Measurements from ENCODE around the gene SMIM24. TPM values are rescaled to one million over a fixed set of nuclear protein-coding genes. Genes with fewer than 3 reads are reported as not detected.
"Not testable (repeated sequence)": the region's sequence is repeated elsewhere in the genome, so short reads cannot be mapped to it uniquely, and the experiment has no call there.

SMIM24 gene
- total RNA-seq: 1.3 and 1.6 TPM in 2 replicates
- long read RNA-seq: 0 reads

- Mint-ChIP-seq H3K36me3 (ENCODE audit: insufficient read depth) (no peaks in the 10 kb centered on the region), H3K4me3 (ENCODE audit: low read depth) (no peak within 1 kb of the TSS), H3K27me3 (peaks cover 6% of the 10 kb centered on the region), H3K4me1 (ENCODE audit: low read depth) (peaks cover 4% of the 10 kb centered on the region), H3K27ac (no peak within 1 kb of the TSS), H3K9me3 (ENCODE audit: low read depth) (no peaks in the 10 kb centered on the region)
- DNase-seq (ENCODE audit: low spot score, unreplicated experiment): no peak
- TF ChIP-seq, protein P1, sequence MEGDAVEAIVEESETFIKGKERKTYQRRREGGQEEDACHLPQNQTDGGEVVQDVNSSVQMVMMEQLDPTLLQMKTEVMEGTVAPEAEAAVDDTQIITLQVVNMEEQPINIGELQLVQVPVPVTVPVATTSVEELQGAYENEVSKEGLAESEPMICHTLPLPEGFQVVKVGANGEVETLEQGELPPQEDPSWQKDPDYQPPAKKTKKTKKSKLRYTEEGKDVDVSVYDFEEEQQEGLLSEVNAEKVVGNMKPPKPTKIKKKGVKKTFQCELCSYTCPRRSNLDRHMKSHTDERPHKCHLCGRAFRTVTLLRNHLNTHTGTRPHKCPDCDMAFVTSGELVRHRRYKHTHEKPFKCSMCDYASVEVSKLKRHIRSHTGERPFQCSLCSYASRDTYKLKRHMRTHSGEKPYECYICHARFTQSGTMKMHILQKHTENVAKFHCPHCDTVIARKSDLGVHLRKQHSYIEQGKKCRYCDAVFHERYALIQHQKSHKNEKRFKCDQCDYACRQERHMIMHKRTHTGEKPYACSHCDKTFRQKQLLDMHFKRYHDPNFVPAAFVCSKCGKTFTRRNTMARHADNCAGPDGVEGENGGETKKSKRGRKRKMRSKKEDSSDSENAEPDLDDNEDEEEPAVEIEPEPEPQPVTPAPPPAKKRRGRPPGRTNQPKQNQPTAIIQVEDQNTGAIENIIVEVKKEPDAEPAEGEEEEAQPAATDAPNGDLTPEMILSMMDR (IDR thresholded peaks at IDR 0.05; ENCODE audit: unreplicated experiment): no peak
These were observed at the start of gene SMIM24 for GRCh38 chr19:3480383-3481091. Gene SMIM24, minus strand, starts transcription at chr19:3480525. Its CDS starts 62 bp downstream, at chr19:3480463.

DNA sequence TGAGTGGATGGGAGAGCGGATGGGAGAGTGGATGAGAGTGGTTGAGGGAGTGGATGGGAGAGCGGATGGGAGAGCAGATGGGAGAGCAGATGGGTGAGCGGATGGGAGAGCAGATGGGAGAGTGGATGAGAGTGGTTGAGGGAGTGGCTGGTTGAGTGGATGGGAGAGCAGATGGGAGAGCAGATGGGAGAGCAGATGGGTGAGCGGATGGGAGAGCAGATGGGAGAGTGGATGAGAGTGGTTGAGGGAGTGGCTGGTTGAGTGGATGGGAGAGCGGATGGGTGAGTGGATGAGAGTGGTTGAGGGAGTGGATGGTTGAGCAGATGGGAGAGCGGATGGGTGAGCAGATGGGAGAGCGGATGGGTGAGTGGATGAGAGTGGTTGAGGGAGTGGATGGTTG is 49.0 kb upstream of the SMIM24 start:
- not testable (repeated sequence) for H3K4me3 Mint-ChIP-seq (ENCODE audit: low read depth); H3K27me3 Mint-ChIP-seq; H3K27ac Mint-ChIP-seq; H3K36me3 Mint-ChIP-seq (ENCODE audit: insufficient read depth); DNase-seq (ENCODE audit: low spot score, unreplicated experiment); H3K4me1 Mint-ChIP-seq (ENCODE audit: low read depth); H3K9me3 Mint-ChIP-seq (ENCODE audit: low read depth)

DNA sequence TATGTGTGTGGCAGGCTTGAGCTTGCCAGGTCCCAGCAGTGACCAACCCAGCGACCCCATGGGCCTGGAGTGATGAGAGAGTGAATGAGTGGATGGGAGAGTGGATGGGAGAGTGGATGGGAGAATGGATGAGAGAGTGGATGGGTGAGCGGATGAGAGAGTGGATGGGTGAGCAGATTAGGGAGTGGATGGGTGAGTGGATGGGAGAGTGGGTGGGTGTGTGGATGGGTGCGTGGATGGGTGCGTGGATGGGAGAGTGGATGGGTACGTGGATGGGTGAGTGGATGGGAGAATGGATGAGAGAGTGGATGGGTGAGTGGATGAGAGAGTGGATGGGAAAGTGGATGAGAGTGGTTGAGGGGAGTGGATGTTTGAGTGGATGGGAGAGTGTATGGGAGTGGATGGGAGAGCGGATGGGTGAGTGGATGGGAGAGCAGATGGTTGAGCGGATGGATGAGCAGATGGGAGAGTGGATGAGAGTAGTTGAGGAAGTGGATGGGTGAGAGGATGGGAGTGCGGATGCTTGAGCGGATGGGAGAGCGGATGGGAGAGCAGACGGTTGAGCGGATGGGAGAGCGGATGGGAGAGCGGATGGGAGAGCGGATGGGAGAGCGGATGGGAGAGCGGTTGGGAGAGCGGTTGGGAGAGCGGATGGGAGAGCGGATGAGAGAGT is 48.4 kb upstream of the SMIM24 start:
- H3K36me3 Mint-ChIP-seq (ENCODE audit: insufficient read depth): peaks cover 8% of the 10 kb centered on the region
- no peak for DNase-seq (ENCODE audit: low spot score, unreplicated experiment)
- TF ChIP-seq, protein P1 (IDR thresholded peaks at IDR 0.05; ENCODE audit: unreplicated experiment): no peak
- no peaks in the 10 kb centered on the region for H3K4me1 Mint-ChIP-seq (ENCODE audit: low read depth)
- no peak overlapping the region for H3K4me3 Mint-ChIP-seq (ENCODE audit: low read depth)
- no peaks in the 10 kb centered on the region for H3K9me3 Mint-ChIP-seq (ENCODE audit: low read depth)
- no peaks in the 10 kb centered on the region for H3K27me3 Mint-ChIP-seq
- H3K27ac Mint-ChIP-seq: no peak overlapping the region

- TF ChIP-seq, protein P1 (IDR thresholded peaks at IDR 0.05; ENCODE audit: unreplicated experiment): no peak
- no peaks in the 10 kb centered on the region for H3K4me1 Mint-ChIP-seq (ENCODE audit: low read depth)
- no peaks in the 10 kb centered on the region for H3K9me3 Mint-ChIP-seq (ENCODE audit: low read depth)
- H3K36me3 Mint-ChIP-seq (ENCODE audit: insufficient read depth): peaks cover 6% of the 10 kb centered on the region
- H3K27ac Mint-ChIP-seq: no peak overlapping the region
- no peaks in the 10 kb centered on the region for H3K27me3 Mint-ChIP-seq
- H3K4me3 Mint-ChIP-seq (ENCODE audit: low read depth): no peak overlapping the region
- DNase-seq (ENCODE audit: low spot score, unreplicated experiment): no peak
These were observed 47.8 kb upstream of the SMIM24 start for GRCh38 chr19:3528080-3528479.

GRCh38 chr19:3527238-3527910 is 47.0 kb upstream of the SMIM24 start:
- no peak overlapping the region for H3K4me3 Mint-ChIP-seq (ENCODE audit: low read depth)
- peaks cover 5% of the 10 kb centered on the region for H3K36me3 Mint-ChIP-seq (ENCODE audit: insufficient read depth)
- no peak for DNase-seq (ENCODE audit: low spot score, unreplicated experiment)
- H3K9me3 Mint-ChIP-seq (ENCODE audit: low read depth): no peaks in the 10 kb centered on the region
- no peak overlapping the region for H3K27ac Mint-ChIP-seq
- TF ChIP-seq, protein P1 (IDR thresholded peaks at IDR 0.05; ENCODE audit: unreplicated experiment): no peak
- no peaks in the 10 kb centered on the region for H3K4me1 Mint-ChIP-seq (ENCODE audit: low read depth)
- no peaks in the 10 kb centered on the region for H3K27me3 Mint-ChIP-seq
